Endodermal cell (in vitro differentiated cells): ENCODE data around the gene SHISA9. TPM values are rescaled to one million over a fixed set of nuclear protein-coding genes. Genes with fewer than 3 reads are reported as not detected.

Experiments
- DNase-seq: peaks from one replicate; pipeline ENCODE4 v3.0.0-alpha.2; 2017
- H3K27ac ChIP-seq: 2 replicates; pipeline ENCODE4 v1.5.1; 2013; ENCODE audit warnings: mild to moderate bottlenecking, low read depth, low read length, moderate library complexity
- H3K27me3 ChIP-seq: 2 replicates; pipeline ENCODE4 v1.6.1; 2013; ENCODE audit warnings: mild to moderate bottlenecking, low read length, moderate library complexity; ENCODE audit not compliant: insufficient read depth, control insufficient read depth, poor library complexity, severe bottlenecking
- H3K36me3 ChIP-seq: 2 replicates; pipeline ENCODE4 v1.7.0; 2013; ENCODE audit warnings: mild to moderate bottlenecking, low read length, moderate library complexity; ENCODE audit not compliant: control insufficient read depth, insufficient read depth
- H3K4me1 ChIP-seq: one replicate; pipeline ENCODE4 v1.7.0; 2013; ENCODE audit warnings: low read length; ENCODE audit not compliant: control insufficient read depth, insufficient read depth
- H3K4me3 ChIP-seq: 2 replicates; pipeline ENCODE4 v1.5.1; 2013; ENCODE audit warnings: mild to moderate bottlenecking, low read length, moderate library complexity
- H3K9ac ChIP-seq: 2 replicates; pipeline ENCODE4 v1.6.1; 2013; ENCODE audit warnings: mild to moderate bottlenecking, low read length, moderate library complexity; ENCODE audit not compliant: poor library complexity, severe bottlenecking; ENCODE audit errors: extremely low read depth
- H3K9me3 ChIP-seq: 2 replicates; pipeline ENCODE4 v1.6.1; 2013; ENCODE audit warnings: mild to moderate bottlenecking, low read length, moderate library complexity; ENCODE audit not compliant: control insufficient read depth
- H3K27ac Mint-ChIP-seq: 2 replicates; pipeline ENCODE4 v1.8.0; 2020; ENCODE audit warnings: mixed read lengths
- H3K27me3 Mint-ChIP-seq: 2 replicates; pipeline ENCODE4 v1.8.0; 2021; ENCODE audit warnings: mild to moderate bottlenecking, mixed read lengths; ENCODE audit not compliant: insufficient read depth
- H3K36me3 Mint-ChIP-seq: 2 replicates; pipeline ENCODE4 v1.8.0; 2020; ENCODE audit warnings: low read depth, mixed read lengths
- H3K4me1 Mint-ChIP-seq: 2 replicates; pipeline ENCODE4 v1.8.0; 2020; ENCODE audit warnings: mixed read lengths
- H3K4me3 Mint-ChIP-seq: 2 replicates; pipeline ENCODE4 v1.8.0; 2020; ENCODE audit warnings: mild to moderate bottlenecking, moderate library complexity, mixed read lengths
- H3K9me3 Mint-ChIP-seq: 2 replicates; pipeline ENCODE4 v1.8.0; 2020; ENCODE audit warnings: mild to moderate bottlenecking, mixed read lengths
- WGBS, 2 experiments: methylation state at CpG; one replicate each; pipeline versions ENCODE4 v1.1.5 to v1.1.7; 2013; ENCODE audit warnings: missing lambda C conversion rate in 2 of 2, mixed read lengths in 1 of 2; ENCODE audit not compliant: insufficient coverage in 1 of 2, insufficient read length in 1 of 2; 5-methylcytosine and 5-hydroxymethylcytosine counted together
- total RNA-seq, 2 donors: library from RNA; stranded (reverse); fragmentation: NEBNext Ultra II Directional in 1 of 2; extraction: Animal tissue kit (Norgen Biotek cat#: 25700) in 1 of 2; gene quantifications; 2 replicates in 1 of 2; 3 replicates in 1 of 2; pipeline ENCODE4 v1.2.1, GENCODE V29; 2021
- TF ChIP-seq, protein P1 (sequence below): fragments of 200-600 bp; sonication (generic); conservative IDR thresholded peaks from 2 replicates; pipeline ENCODE4 v1.5.0; 2021; ENCODE audit warnings: antibody characterized with exemption, mild to moderate bottlenecking

The SHISA9 gene
- total RNA-seq, 2 donors from 2014 or later: 5.2 to 27.8 TPM

DNA sequence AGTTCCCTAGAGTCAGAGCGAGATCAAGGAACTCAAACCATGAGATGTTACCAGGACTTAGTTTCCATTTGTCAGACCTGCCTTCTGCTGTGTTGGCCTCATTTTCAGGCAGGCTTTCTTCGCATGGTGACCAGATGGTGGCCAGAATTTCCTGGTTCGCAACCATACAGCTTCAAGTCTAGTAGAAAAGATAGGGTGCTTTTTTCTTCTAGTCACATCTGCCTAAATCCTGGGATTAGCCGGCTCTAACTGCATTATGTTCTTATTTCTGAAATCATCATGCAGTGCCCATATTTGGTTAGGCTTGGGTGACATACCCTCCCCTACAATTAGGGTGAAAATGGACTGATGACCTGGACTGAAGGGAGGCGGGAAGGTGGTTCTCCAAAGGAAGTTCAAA lies 131.5 kb downstream of the SHISA9 start:
- DNase-seq: no peak
- Mint-ChIP-seq H3K27me3 (no peaks in the 10 kb centered on the region), H3K27ac (no peak overlapping the region), H3K9me3 (no peaks in the 10 kb centered on the region), H3K4me1 (no peaks in the 10 kb centered on the region), H3K4me3 (no peak overlapping the region), H3K36me3 (no peaks in the 10 kb centered on the region)
- H3K4me3 ChIP-seq: no peak overlapping the region
- H3K9me3 ChIP-seq: no peaks in the 10 kb centered on the region
- H3K27me3 ChIP-seq: no peaks in the 10 kb centered on the region
- 95 to 100% methylated on average over 3 to 5 of the region's 5 CpGs for WGBS, 2 experiments
- H3K27ac ChIP-seq: no peak overlapping the region
- no peaks in the 10 kb centered on the region for H3K36me3 ChIP-seq
- H3K9ac ChIP-seq: no peak overlapping the region
- H3K4me1 ChIP-seq: no peaks in the 10 kb centered on the region
- TF ChIP-seq, protein P1, sequence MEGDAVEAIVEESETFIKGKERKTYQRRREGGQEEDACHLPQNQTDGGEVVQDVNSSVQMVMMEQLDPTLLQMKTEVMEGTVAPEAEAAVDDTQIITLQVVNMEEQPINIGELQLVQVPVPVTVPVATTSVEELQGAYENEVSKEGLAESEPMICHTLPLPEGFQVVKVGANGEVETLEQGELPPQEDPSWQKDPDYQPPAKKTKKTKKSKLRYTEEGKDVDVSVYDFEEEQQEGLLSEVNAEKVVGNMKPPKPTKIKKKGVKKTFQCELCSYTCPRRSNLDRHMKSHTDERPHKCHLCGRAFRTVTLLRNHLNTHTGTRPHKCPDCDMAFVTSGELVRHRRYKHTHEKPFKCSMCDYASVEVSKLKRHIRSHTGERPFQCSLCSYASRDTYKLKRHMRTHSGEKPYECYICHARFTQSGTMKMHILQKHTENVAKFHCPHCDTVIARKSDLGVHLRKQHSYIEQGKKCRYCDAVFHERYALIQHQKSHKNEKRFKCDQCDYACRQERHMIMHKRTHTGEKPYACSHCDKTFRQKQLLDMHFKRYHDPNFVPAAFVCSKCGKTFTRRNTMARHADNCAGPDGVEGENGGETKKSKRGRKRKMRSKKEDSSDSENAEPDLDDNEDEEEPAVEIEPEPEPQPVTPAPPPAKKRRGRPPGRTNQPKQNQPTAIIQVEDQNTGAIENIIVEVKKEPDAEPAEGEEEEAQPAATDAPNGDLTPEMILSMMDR: no peak

DNA sequence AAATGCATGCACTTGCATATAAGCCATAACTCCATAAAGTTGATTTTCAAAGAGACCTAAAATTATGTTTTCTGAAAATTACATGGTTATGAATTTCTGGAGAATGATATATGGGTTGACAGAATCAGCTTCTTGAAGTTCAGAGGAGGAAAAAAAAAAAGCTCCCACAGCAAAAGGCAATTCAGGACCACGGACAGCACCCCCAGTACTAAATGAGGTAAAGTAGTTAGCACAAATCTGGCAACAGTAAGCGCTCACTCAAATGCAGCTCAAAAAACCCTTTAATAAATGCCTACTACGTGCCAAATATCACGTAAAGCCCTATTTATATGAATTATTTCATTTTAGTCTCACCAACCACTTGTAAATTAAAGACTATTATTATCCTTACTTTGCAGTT lies 135.2 kb downstream of the SHISA9 start:
- peaks cover 6% of the 10 kb centered on the region for H3K4me1 ChIP-seq
- H3K27me3 Mint-ChIP-seq: no peaks in the 10 kb centered on the region

DNA sequence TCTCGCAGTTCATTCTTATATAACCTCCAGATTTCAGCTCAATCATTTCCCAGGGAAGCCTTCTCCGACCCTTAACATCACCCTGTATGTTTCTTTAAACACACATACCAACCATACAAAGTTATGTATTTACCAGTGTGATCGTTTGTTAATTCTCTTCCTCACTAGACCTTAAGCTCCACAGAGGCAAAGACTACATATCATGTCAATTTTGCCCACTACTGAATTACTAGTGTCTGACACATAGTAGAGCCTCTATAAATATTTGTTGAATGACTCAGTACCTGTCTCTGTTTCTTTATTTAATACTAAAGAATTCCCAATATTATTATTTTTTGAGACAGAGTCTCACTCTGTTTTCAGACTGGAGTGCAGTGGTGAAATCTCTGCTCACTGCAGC lies 137.2 kb downstream of the SHISA9 start:
- DNase-seq: no peak
- Histone ChIP-seq H3K36me3 (no peaks in the 10 kb centered on the region), H3K9me3 (no peaks in the 10 kb centered on the region), H3K27me3 (no peaks in the 10 kb centered on the region), H3K4me1 (peaks cover 6% of the 10 kb centered on the region), H3K27ac (no peak overlapping the region), H3K9ac (no peak overlapping the region), H3K4me3 (no peak overlapping the region)
- TF ChIP-seq, protein P1: no peak
- Mint-ChIP-seq H3K27ac (no peak overlapping the region), H3K4me1 (no peaks in the 10 kb centered on the region), H3K4me3 (no peak overlapping the region), H3K36me3 (no peaks in the 10 kb centered on the region), H3K9me3 (no peaks in the 10 kb centered on the region), H3K27me3 (no peaks in the 10 kb centered on the region)
- WGBS, 2 experiments: 60 to 65% methylated on average over 3 of the region's 3 CpGs

More for the DNA sequence above, 135.2 kb downstream of the SHISA9 start:
- TF ChIP-seq, protein P1: no peak
- H3K27me3 ChIP-seq: no peaks in the 10 kb centered on the region
- H3K27ac Mint-ChIP-seq: no peak overlapping the region
- H3K4me3 ChIP-seq: no peak overlapping the region
- H3K36me3 Mint-ChIP-seq: no peaks in the 10 kb centered on the region
- DNase-seq: peak; percentile 89
- H3K9me3 Mint-ChIP-seq: no peaks in the 10 kb centered on the region
- H3K27ac ChIP-seq: no peak overlapping the region
- no peaks in the 10 kb centered on the region for H3K4me1 Mint-ChIP-seq
- H3K9ac ChIP-seq: no peak overlapping the region
- no peaks in the 10 kb centered on the region for H3K36me3 ChIP-seq
- no peaks in the 10 kb centered on the region for H3K9me3 ChIP-seq
- no peak overlapping the region for H3K4me3 Mint-ChIP-seq
- WGBS, 2 experiments: 29 to 31% methylated on average over 3 to 4 of the region's 4 CpGs
